Activated naive CD8-positive, alpha-beta T cell treated with anti-CD3 and anti-CD28 coated beads, Interleukin-2, amount 50 U/mL, for 16 hours (primary cell): ENCODE measurements around the gene CEACAM3.
"Not testable (repeated sequence)": the region's sequence is repeated elsewhere in the genome, so short reads cannot be mapped to it uniquely, and the experiment has no call there.

ENCODE experiments used
- DNase-seq: peaks from one replicate; pipeline ENCODE4 v3.0.0-alpha.2; 2020; ENCODE audit warnings: low read depth, low spot score

The CEACAM3 gene

DNA sequence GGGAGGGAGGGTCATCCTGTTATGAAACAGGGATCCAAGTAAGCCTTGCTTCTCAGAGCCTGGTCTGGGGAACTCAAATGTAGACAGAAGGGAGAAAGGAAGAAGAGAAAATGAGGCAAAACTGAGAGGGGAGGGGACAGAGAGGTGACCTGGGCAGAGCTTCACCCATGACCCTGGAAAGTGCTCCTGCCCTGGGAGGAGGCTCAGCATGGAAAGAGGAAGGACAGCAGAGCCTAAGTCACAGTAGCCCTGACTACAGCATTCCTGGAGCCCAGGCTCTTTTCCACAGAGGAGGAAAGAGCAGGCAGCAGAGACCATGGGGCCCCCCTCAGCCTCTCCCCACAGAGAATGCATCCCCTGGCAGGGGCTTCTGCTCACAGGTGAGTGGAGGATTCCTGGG is at the start of gene CEACAM3:
CEACAM3 (plus strand) TSS at position 226 of the 400 bp plus-strand sequence; CDS start at position 317, 91 bp downstream.
- no peak for DNase-seq

DNA sequence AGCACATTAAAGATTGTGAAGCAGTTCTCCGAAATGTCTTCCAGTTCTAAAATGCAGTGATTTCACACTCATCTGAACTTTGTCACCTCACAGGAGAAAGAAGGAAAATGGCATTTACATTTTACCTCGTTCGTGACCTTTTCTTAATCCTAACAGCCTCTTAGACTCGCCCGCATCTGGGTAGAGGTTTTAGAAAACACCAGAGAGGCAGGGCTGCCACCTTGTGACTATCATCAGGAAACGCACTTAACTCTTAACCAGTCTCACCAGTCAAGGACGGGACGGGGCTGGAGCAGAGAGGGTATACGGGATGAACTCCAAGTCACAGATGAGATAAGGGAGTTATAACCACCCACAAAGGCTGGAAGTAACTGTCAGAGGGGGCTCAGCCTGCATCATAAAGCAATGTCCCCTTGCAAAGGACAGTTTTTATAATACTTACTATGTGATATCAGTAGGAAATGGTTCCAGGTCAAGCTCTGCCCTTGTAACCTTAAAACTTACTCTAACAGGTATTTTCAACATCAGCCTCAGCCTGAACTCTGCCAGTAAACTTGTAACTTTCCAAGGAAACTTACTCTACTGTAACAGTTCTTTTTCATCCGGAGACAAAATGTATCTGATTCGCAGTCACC is 49.7 kb upstream of the CEACAM3 start:
- DNase-seq = peak; percentile 13

DNA sequence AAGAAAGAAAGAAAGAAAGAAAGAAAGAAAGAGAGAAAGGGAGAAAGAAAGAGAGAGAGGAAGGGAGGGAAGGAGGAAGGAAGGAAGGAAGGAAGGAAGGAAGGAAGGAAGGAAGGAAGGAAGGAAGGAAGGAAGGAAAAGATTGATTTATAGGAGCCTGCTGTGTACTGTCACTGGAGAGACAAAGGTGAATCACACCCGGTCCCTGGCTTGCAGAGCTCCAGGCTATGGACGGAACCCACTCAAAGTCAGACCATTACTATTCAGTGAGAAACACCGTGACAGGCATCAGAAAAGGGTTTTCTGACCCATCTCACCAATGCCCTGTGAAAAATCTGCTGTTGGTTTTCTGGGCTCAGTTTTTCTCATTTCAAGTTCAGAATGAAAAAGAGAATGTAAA is 48.4 kb upstream of the CEACAM3 start:
- no peak for DNase-seq

DNA sequence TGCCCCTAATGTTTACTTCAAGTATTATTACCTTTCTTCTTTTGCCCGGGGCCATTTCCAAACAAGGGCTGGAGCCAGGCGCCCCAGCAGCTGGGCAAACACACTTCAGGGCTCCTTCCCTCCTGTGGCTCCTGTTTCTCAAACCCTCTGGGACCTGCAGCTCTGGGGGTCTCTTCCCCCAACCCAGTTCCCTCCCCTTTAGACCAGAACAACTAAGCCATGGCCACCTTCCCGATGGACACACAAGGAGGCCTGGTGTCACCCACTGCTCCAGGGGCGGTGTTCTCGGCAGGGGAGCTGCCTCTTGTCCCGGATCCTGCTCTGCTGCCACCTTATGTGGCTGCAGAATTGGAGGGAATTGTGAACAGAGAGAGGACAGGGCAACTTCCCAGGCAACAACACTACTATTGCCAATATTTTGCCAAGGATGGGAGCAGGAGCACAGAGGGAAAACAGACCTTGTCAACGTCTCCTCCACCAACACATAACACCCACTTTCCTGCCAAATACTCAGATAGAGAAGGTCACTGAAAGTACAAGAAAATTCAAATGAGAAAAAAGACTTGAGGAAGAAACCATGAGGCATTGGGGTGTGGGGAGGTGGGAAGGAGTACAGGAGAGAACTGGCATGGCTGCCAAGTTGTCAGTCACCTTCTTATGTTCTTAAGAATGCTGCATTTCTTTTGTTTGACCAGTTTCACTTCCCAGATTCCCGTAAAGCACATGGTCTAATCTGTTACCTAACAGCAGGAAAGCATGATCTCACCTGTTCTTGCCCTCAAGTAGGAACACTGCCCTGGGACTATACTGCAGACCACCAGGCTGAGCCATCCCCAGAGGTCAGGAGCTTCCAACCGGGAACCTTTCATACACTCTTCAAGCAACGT is 45.9 kb upstream of the CEACAM3 start:
- not testable (repeated sequence) for DNase-seq

DNA sequence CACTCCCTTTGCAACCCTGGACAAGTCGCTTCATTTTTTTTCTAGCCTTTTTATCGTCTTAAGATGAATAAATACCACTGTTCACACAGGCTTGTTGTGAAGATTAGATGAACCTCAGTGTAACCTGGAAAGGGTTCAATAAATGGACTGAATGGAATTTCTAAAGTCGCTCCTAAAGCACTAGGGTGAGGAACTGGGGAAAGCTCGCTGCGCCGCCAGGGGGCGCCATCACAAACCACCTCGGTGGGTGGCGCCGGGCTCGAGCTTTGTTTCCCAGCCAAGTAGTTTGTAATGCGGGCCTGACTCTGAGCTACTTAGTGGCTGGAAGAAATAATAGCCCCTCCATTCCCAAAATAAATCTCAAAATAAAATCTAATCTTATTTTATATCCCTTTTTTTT is 43.2 kb upstream of the CEACAM3 start:
- DNase-seq = peak; percentile 55

DNA sequence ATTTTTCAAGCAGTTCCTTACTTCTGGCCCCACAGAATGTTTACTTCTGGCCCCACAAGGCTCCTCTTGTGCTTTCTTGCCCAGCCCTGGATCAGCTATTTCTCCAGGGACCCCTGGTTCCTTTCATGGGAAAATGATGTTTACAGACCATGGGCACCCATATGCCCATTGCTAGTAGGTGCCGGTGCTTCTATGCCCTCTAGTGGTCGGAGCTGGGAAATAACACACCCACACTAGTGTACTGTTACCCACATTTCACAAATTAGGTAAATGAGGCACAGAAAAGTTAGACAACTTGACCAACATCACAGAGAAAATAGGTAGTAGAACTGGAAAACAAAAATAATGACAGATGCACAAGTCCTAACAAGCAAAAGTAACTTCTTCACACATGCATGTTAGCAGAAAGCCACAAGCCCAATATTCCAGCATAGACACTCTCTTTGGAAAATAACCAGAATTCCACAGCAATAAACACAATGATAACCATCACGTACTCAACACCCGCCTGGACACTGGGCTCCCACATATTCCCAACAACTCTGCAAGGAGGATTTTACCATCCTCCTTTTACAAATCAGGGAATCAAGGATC is 42.4 kb upstream of the CEACAM3 start:
- peak; percentile 35 for DNase-seq

DNA sequence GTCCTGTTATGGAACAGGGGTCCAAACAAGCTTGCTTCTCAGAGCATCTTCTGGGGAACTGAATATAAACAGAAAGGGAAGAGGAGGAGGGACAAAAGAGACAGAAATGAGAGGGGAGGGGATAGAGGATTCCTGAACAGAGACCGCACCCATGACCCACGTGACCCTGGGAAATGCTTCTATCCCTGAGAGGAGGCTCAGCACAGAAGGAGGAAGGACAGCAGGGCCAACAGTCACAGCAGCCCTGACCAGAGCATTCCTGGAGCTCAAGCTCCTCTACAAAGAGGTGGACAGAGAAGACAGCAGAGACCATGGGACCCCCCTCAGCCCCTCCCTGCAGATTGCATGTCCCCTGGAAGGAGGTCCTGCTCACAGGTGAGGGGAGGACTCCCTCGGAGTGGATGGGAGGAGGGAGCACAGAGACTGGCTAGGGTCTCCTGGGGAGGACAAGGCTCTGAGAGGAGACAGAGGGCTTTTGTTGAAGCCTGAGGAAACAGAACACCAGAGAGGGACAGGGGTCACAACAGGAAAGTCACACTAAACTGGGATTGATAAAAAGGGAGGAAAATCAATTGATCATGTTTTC is 41.0 kb upstream of the CEACAM3 start, which contains the start of gene CEACAM6:
CEACAM6 (plus strand) TSS at position 203 of the 586 bp plus-strand sequence; CDS start at position 312, 109 bp downstream.
- DNase-seq = no peak

DNA sequence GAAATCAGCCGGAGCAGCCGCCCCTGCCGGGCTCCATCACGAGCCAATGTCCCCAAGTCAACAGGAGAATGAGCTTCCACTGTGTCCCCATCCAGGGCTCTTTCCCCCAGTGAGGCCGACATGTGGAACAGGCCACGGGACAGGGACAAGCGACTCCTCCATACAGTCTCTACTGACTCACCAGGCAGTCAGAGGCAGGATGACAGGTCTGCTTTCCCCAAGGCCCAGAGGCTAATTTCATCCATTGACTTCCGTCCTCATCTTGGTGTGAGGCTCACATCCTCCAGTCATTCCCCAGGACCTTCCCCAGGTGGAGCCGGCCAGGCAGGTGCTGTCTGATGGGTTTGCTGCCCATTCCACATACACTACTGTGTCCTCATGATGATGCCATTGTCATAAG is 37.5 kb upstream of the CEACAM3 start:
- no peak for DNase-seq

DNA sequence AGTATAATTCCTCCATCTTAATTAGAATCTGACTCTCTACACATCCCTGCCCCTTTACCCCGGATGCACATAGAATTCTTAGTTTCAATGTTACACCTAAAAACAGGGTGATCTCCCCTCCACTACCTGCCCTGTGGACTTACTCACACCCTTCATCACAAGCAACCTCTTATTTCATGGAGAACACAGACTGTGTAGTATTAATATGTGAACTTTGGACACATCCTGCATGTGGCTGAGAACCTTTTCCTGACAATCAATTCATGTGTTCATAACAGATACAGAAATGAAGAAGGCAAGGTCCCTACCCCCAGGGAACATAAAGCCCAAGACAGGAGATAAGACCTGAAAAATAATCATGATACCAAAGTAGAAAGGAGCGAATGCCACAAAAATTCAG is 29.3 kb upstream of the CEACAM3 start:
- DNase-seq = no peak

DNA sequence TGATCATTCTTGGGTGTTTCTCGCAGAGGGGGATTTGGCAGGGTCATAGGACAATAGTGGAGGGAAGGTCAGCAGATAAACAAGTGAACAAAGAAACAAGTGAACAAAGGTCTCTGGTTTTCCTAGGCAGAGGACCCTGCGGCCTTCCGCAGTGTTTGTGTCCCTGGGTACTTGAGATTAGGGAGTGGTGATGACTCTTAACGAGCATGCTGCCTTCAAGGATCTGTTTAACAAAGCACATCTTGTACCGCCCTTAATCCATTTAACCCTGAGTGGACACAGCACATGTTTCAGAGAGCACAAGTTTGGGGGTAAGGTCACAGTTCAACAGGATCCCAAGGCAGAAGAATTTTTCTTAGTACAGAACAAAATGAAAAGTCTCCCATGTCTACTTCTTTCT is 28.3 kb upstream of the CEACAM3 start:
- not testable (repeated sequence) for DNase-seq

DNA sequence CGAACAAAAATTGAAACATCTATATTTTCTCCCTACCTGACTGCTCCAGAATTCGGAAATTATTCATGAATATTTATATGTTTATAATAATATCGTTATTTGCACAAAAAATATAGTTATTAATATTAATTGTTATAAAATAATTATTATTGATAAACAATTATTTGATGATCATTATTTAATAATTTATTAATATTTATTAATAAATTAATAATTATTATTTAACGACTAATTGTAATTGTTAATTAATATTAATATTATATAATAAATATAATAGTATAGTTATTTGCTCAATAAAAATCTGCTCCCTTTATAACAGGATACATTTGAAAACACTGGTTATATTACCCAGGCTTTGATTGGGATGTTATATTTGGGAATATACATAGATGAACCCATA is 26.8 kb upstream of the CEACAM3 start:
- no peak for DNase-seq

DNA sequence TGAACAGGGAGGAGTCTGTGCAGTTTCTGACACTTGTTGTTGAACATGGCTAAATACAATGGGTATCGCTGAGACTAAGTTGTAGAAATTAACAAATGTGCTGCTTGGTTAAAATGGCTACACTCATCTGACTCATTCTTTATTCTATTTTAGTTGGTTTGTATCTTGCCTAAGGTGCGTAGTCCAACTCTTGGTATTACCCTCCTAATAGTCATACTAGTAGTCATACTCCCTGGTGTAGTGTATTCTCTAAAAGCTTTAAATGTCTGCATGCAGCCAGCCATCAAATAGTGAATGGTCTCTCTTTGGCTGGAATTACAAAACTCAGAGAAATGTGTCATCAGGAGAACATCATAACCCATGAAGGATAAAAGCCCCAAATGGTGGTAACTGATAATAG is 25.0 kb upstream of the CEACAM3 start:
- no peak for DNase-seq

DNA sequence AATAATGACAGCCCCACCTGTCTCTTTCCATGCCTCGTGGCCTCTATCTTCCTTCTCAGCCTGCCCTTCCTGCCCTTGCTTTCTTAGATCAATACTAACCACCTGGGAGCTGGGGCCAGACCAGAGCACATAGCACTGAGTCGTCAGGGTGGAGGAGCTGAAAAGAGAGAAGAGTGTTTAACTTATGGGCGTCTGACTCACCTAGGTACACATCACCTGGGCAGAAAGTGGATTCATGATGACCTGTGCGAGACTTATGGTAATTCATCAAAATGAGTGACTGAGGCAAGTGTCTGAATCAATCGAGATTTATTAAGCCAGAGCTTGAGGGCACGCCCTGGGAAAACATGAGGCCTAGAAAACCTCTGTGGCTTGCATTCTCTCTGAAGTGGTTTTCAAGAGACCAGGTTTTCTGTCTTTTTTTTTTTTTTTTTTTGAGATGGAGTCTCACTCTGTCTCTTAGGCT is 21.8 kb upstream of the CEACAM3 start:
- peak; percentile 11 for DNase-seq

DNA sequence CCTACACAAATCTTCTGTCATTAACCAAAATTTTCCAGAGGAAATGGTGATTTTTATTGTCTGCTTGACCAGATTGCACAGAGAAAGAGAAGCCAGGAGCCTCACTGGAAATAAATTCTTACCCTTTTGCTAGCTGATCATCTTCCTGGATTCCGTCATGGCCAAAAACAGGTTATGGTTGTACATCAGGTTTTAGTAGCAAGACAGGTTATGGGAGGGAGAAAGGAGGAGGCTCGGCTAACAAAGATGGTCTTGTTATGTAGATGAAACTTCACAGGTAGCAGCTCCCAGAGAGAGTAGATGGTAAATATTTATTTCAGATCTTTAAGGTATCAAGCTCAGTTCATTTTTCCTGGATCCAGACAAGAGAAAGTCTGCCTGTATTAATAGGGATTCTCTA is 19.7 kb upstream of the CEACAM3 start:
- no peak for DNase-seq

DNA sequence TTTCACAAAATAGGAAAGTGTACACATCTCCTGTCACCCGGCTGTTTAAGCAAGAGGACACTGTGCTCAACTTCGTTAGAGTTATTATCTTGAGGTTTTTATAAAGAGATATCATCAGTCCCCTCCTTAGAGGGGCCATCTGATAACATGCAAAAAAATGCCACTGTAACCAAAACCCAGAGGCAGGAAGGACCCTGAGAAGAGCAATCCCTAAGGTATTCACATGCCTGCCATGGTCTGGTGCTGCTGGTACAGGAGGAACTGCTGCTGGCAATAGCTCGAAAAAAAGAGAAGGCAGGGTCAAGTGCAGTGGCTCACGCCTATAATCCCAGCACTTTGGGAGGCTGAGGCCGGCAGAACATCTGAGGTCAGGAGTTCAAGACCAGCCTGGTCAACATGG is 12.8 kb upstream of the CEACAM3 start:
- DNase-seq = no peak

DNA sequence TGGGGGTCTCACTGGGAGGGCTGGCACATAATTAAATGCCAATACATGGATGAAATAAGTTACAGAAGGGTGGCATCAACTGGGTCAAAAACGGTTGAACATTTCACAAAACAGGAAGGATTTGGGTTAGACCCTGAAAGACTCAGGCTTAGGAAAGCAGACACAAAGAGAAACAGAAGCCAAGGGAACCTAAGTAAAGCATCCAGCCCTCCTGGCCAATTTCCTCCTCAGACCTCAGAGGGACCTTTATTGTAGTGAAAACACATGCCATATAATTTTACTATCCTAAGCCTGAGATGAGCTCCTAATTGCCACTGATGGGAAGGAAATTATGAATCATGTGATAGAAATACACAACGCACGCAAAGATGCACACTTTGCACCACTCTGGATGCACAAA is 12.1 kb upstream of the CEACAM3 start:
- no peak for DNase-seq

DNA sequence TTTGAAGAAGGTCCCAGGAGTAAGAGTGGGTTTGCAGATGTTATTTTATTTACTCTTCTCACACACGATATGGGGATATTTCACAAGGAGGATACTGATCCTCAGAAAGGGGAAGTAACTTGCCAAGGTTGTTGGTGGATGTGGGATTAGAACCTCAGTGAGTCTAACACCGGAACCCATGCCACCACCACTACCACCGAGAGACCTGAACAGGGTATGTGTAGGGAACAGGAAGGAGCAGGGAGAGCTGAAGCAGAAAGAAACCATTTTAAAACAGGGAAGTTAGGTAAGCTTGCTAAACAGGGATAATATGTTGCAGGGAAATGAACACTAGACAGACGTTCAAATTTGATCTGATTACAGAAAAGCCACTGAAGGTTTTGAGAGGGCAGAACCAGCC is 11.6 kb upstream of the CEACAM3 start:
- no peak for DNase-seq

DNA sequence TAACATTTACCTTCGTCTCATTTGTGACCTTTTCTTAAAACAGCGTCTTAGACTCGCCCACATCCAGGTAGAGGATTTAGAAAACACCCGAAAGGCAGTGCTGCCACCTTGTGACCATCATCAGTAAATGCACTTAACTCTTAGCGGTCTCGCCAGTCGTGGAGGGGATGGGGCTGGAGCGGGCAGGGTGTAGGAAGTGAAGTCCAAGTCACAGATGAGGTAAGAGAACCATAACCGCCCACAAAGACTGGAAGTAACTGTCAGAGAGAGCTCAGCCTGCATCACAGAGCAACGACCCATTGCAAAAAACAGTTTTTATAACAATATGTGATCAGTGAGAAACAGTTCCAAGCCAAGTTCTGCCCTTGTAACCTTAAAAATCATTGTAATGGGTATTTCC is 10.7 kb upstream of the CEACAM3 start:
- DNase-seq = peak; percentile 18

DNA sequence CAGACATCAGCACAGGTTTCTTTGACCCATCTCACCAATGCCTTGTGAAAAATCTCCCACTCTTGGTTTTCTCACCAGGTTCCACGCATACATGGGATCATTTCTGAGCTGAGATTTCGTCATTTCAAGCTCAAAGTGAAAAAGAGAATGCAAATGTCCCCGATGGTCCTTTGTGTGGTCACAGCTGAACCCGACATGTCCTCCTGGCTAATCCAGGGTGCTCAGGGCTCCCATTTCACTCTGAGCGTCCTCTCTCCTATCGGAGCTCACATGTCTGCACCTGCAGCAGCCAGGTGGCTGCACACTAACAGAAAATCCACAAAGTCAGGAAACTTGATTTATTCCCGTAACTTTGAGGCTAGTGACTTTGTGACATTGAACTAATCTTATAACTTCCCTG is 9.3 kb upstream of the CEACAM3 start:
- DNase-seq = no peak

DNA sequence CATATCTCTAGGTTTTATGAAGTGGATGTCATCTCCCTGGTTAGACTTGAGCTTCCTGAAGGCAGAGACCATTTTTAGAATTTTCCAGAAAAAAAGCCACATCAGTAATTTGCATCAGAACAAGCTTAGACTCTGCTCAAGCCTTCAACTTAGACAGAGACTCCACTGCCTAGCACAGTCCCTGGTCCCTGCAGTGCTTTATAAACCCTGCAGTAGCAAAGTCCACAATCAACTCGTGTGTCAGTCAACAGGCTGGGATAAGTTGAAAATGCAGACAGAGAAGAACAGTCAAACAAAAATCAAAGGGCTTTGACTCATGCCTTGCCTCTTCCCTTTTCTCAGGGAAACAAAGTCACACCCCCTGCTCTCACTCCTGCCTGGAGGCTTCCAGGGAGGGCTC is 7.9 kb upstream of the CEACAM3 start:
- DNase-seq = not testable (repeated sequence)

DNA sequence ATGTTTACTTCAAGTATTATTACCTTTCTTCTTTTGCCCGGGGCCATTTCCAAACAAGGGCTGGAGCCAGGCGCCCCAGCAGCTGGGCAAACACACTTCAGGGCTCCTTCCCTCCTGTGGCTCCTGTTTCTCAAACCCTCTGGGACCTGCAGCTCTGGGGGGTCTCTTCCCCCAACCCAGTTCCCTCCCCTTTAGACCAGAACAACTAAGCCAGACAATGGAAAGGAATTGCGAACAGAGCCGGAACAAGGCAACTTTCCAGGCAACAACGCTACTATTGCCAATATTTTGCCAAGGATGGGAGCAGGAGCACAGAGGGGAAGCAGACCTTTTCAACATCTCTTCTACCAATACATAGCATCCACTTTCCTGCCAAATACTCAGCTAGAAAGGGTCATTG is 7.3 kb upstream of the CEACAM3 start:
- not testable (repeated sequence) for DNase-seq
